ENCODE data around the gene TREM1.

DNA sequence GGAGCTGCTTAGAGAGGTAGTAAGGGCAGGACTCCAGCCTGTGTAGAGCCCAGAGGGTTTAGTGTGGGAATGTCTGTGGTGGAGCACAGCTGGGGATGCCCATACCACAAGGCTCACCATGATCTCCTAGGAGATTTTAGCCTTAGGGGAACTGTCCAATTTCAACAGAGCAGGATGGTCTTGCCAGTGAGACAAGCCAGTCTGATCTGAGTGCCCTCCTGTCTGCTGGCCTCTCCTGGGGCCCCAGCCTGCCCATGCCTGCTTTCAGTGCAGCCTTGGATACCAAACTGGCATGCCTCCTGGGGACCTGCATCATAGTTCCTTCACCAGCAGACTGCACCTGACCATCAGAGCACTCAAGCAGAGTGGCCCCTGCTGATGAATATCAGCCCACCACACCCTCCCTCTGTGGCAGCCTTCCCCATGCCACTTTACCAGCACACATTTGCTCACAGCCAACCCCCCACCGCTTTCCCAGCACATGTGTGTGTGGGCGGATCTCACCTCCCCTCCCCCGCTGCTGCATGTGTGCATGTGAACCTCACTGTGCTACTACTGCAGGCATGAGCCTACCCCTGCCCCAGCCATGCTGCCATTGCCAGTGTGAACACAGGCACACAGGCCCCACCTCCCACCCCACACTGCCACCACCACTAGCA lies 7.9 kb upstream of the TREM1 start:
- no peak for TF ChIP-seq CTCF (IDR thresholded peaks at IDR 0.05)
- TF ChIP-seq POLR2A (IDR thresholded peaks at IDR 0.05) = no peak
